Choroid plexus epithelial cell (primary cell): ENCODE results near the gene AKAP9.

Experiments used
- DNase-seq: peaks from one replicate; pipeline ENCODE4 v3.0.0-alpha.2; 2010; ENCODE audit warnings: low read depth
- H3K4me3 ChIP-seq: 2 replicates; pipeline ENCODE4 v1.5.1; 2011; ENCODE audit warnings: low read depth, mild to moderate bottlenecking, control low read depth, low read length, moderate library complexity
- CTCF ChIP-seq: conservative IDR thresholded peaks from 2 replicates; pipeline ENCODE4 v1.5.1; 2011; ENCODE audit warnings: low read depth, mild to moderate bottlenecking, control low read depth, inconsistent platforms, low read length, moderate library complexity

AKAP9 gene

DNA sequence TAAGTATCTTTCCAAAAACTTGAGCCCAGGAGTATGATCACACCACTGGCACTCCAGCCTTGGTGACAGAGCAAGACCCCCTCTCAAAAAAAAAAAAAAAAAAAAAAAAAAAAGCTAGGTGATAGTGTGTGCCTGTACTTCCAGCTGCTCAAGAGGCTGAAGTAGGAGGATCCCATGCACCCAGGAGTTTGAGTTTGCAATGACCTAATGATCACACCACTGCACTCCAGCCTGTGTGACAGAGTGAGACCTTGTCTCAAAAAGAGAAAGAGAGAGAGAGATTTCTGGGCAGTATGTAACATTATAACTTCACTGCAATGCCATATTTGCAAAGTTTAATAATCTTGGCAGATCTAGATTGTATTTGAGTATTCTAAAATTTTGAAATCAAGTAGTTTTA is 47.6 kb downstream of the AKAP9 start:
- no peak overlapping the region for H3K4me3 ChIP-seq
- TF ChIP-seq CTCF = no peak
- no peak for DNase-seq

- DNase-seq = peak; percentile 23
- H3K4me3 ChIP-seq = no peak overlapping the region
- no peak for TF ChIP-seq CTCF
These were observed 53.3 kb downstream of the AKAP9 start for GRCh38 chr7:91993976-91994375.

- no peak overlapping the region for H3K4me3 ChIP-seq
- DNase-seq = no peak
- no peak for TF ChIP-seq CTCF
These were observed 54.9 kb downstream of the AKAP9 start for GRCh38 chr7:91995391-91996105.

DNA sequence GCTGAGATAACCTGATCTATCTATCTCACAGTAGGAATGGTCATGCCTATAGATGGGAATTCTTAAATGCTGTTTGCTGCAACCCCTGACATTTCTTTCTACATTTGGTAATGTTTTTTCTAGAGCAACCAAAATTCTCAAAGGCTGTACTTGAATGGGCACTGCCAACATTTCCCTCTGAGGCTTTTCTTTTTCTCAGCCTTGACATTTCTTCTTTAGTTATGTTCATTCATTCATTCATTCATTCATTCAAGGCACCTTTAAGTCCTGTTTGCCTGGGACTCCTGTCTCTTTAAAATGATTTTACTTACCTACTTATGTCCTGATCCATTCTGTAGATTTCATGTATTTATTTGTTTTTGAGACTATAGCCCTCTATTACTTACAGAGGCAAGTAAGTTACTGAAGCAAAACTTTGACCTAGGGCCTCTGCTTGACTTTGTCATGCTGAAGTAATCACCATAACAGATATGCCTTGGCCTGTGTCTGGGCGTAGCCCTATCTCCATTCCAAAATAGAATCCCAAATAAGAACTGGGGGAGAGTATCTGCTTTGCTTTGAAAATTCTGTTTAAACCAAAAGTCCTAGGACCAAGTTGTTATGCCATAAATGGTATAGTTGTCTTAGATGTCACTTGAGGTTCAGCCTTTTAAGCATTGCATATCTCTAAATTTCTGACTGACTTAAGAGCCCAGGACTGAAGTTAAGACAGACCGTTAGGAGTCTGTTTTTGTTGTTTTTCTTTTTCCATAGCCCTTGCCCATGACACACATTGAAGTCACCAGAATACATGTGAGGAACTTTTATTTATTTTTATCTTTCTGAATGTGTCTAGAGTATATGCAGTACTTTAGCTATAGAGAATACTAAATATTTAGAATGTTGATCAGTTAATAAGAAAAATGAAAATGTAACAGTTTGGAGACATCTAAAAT is 59.2 kb downstream of the AKAP9 start:
- TF ChIP-seq CTCF = no peak
- DNase-seq = no peak

GRCh38 chr7:92002720-92003119 is 62.1 kb downstream of the AKAP9 start:
- H3K4me3 ChIP-seq = no peak overlapping the region
- no peak for TF ChIP-seq CTCF
- DNase-seq = no peak

More for the DNA sequence above, 59.2 kb downstream of the AKAP9 start:
- H3K4me3 ChIP-seq = no peak overlapping the region

DNA sequence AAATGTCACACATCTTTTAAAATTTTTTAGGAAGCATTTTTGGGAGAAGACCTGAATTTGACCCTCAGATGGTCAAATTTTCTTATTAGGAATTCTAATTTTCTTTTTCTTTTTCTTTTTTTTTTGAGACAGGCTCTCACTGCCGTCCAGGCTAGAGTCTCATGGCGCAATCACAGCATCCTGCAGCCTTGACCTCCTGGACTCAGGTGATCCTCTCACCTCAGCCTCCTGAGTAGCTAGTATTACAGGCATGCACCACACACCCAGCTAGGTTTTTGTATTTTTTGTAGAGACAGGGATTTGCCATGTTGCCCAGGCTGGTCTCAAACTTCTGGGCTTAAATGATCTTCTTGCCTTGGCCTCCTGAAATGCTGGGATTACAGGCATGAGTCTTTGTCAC is 65.4 kb downstream of the AKAP9 start:
- no peak for TF ChIP-seq CTCF

More for the DNA sequence above, 65.4 kb downstream of the AKAP9 start:
- no peak overlapping the region for H3K4me3 ChIP-seq
- DNase-seq = no peak
